ENCODE measurements around the gene SCRN2. TPM values are rescaled to one million over a fixed set of nuclear protein-coding genes. Genes with fewer than 3 reads are reported as not detected.

SCRN2 gene
- total and polyA plus RNA-seq, 2 donors (not counting 3 experiments of a cell fraction or from before 2014, with no cell fraction given) = 31.7 to 48.9 TPM

GRCh38 chr17:47803201-47803600 is 37.9 kb downstream of the SCRN2 start:
- H2AFZ ChIP-seq (ENCODE audit: low read depth, low read length) = no peak overlapping the region
- intact Hi-C loops (cut with micrococcal nuclease) = loop anchor here (5.0 kb wide), 1 partner anchor 141 kb away; no protein-coding TSS in a partner anchor
- H3K79me2 ChIP-seq (ENCODE audit: control insufficient read depth, insufficient read depth, low read length) = no peaks in the 10 kb centered on the region
- ChIA-PET POLR2A (no interaction called here), CTCF (interaction anchor here (1.0 to 2.2 kb wide), 2 partner anchors 25 to 30 kb away, joined by 3 to 10 read pairs; no protein-coding TSS in a partner anchor)
- H3K9me3 ChIP-seq (replicated peaks; ENCODE audit: control insufficient read depth, insufficient read depth, low read length) = no peaks in the 10 kb centered on the region
- no peaks in the 10 kb centered on the region for H4K20me1 ChIP-seq (replicated peaks; ENCODE audit: control insufficient read depth, extremely low read depth, insufficient read depth, low read length)
- no peaks in the 10 kb centered on the region for H3K9me1 ChIP-seq (replicated peaks; ENCODE audit: control insufficient read depth, extremely low read depth, insufficient read depth, low read length)
- no peak overlapping the region for H3K9ac ChIP-seq (replicated peaks; ENCODE audit: extremely low read depth, insufficient read depth, low read length)
- no TSS peak for BruUV-seq (replicated peaks)
- no peak overlapping the region for H3K4me2 ChIP-seq (ENCODE audit: insufficient read depth, low read length)
- H3K27ac ChIP-seq (ENCODE audit: insufficient read depth, low read depth, low read length) = no peak overlapping the region
- FAIRE-seq (no peak), DNase-seq (ENCODE audit: low read depth, low spot score) (no peak)
- peaks cover 0 to 12% of the 10 kb centered on the region in 2 experiments for H3K36me3 ChIP-seq (ENCODE audit: control insufficient read depth in 2 of 2, extremely low read depth in 1 of 2, insufficient read depth in 2 of 2, low read length in 2 of 2)
- dilution Hi-C loops (cut with MboI; ENCODE audit: extremely low pct_ligation_motif_present, low sequenced_read_pairs) = no loop called here
- TF ChIP-seq JUN (IDR thresholded peaks at IDR 0.05; ENCODE audit: borderline replicate concordance, insufficient read depth, insufficient read length, low read depth) = no peak
- TF ChIP-seq CTCF (IDR thresholded peaks at IDR 0.05; ENCODE audit: extremely low read depth in 1 of 2, insufficient read depth in 1 of 2, low read depth in 1 of 2, low read length in 2 of 2) = no peak
- no peak for TF ChIP-seq MAX (IDR thresholded peaks at IDR 0.05; ENCODE audit: insufficient read depth, insufficient read length)
- no peak for TF ChIP-seq EZH2 (IDR thresholded peaks at IDR 0.05; ENCODE audit: borderline replicate concordance, low read depth, low read length, severe bottlenecking)
- no peak for TF ChIP-seq POLR2A (IDR thresholded peaks at IDR 0.05; ENCODE audit: low read depth, low read length)
- no peak for TF ChIP-seq FOS (IDR thresholded peaks at IDR 0.05; ENCODE audit: borderline replicate concordance, insufficient read depth, low read length)
- TF ChIP-seq POLR2AphosphoS5 (IDR thresholded peaks at IDR 0.05; ENCODE audit: insufficient read depth, low read depth, low read length) = no peak
- H3K27me3 ChIP-seq (ENCODE audit: control insufficient read depth in 2 of 2, insufficient read depth in 2 of 2, low read length in 2 of 2) = peaks cover 0 to 2% of the 10 kb centered on the region in 2 experiments
- no peak overlapping the region for H3K4me3 ChIP-seq (replicated peaks in 1 of 3; ENCODE audit: insufficient read depth in 1 of 3, low read depth in 1 of 3, low read length in 3 of 3)
- H3K4me1 ChIP-seq (ENCODE audit: control insufficient read depth, extremely low read depth, insufficient read depth, low read length) = no peaks in the 10 kb centered on the region

Data from endothelial cell of umbilical vein (primary cell).